Spleen (tissue), 7 donors: Measurements from ENCODE around the gene SLC23A2.

Source experiments
- CTCF ChIP-seq, 11 experiments: fragments of 200-600 bp in 7 of 11; fragments of 450-650 bp in 4 of 11; sonication (generic) in 4 of 11; IDR thresholded peaks in 8 of 11; conservative IDR thresholded peaks in 3 of 11; 1 replicate in 7 of 11; 2 replicates in 4 of 11; pipeline versions ENCODE4 v1.4.0 to v1.8.0; 2016 to 2021; ENCODE audit warnings: antibody characterized with exemption in 11 of 11, inconsistent platforms in 4 of 11, mild to moderate bottlenecking in 1 of 11
- POLR2A ChIP-seq, 3 donors: fragments of 450-650 bp; IDR thresholded peaks; one replicate each; pipeline ENCODE4 v1.5.1; 2017; ENCODE audit warnings: antibody characterized with exemption in 3 of 3, mild to moderate bottlenecking in 1 of 3
- donor health status: DM: no; HTN: no; CAD: no; lungs with moderate emphysema.
- donor health status: DM: no; HTN: no; CAD: no.
- donor health status: DM: no; HTN: no; CAD: no.

GRCh38 chr20:4850960-4851359, 150.3 kb downstream of the SLC23A2 start:
- TF ChIP-seq CTCF (IDR thresholded peaks at IDR 0.05 in 8 of 11, conservative IDR thresholded peaks at IDR 0.05 in 3 of 11) (no peak), POLR2A (IDR thresholded peaks at IDR 0.05) (no peak)
